IMR-90 (cell line): Measurements from ENCODE around the gene STPG1. TPM values are rescaled to one million over a fixed set of nuclear protein-coding genes. Genes with fewer than 3 reads are reported as not detected.

Source experiments
- ATAC-seq: fragments of 200-7000 bp; cut with Tn5 transposase; 2 replicates; pipeline ENCODE4 v1.9.1; 2020; ENCODE audit warnings: low read depth, mild to moderate bottlenecking, moderate library complexity
- BruUV-seq: library from RNA; stranded (reverse); fragments of 400-500 nt; replicated peaks from 2 replicates; lab custom pipeline; 2021; lab: Mats Ljungman, UMichigan
- CTCF ChIA-PET: fragments of 300-600 bp; formaldehyde crosslinking; extraction: SDS; loops from one replicate; lab custom pipeline; 2021; ENCODE audit warnings: antibody characterized with exemption; lab: Yijun Ruan, JAX
- POLR2A ChIA-PET: fragments of 300-600 bp; sonication (Branson Sonifier 250); formaldehyde crosslinking; loops from one replicate; lab custom pipeline; 2022; ENCODE audit warnings: antibody characterized with exemption; ENCODE audit not compliant: unreplicated experiment; lab: Charles Lee
- DNase-seq: peaks from one replicate; pipeline ENCODE4 v3.0.0; 2013
- H2AFZ ChIP-seq: replicated peaks from 2 replicates; pipeline ENCODE3; 2013; ENCODE audit warnings: low read length, mild to moderate bottlenecking; ENCODE audit not compliant: poor library complexity
- H2AK5ac ChIP-seq: 2 replicates; pipeline ENCODE4 v1.6.1; 2013; ENCODE audit warnings: low read depth, low read length, inconsistent platforms
- H2AK9ac ChIP-seq: replicated peaks from 2 replicates; pipeline ENCODE3; 2013; ENCODE audit warnings: mild to moderate bottlenecking, low read depth, low read length, moderate library complexity; ENCODE audit not compliant: poor library complexity
- H2BK120ac ChIP-seq: 2 replicates; pipeline ENCODE4 v1.6.1; 2013; ENCODE audit warnings: low read depth, low read length, inconsistent platforms
- H2BK15ac ChIP-seq: 3 replicates; pipeline ENCODE4 v1.6.1; 2013; ENCODE audit warnings: low read depth, low read length, inconsistent platforms
- H2BK20ac ChIP-seq: 2 replicates; pipeline ENCODE4 v1.6.1; 2013; ENCODE audit warnings: low read depth, mild to moderate bottlenecking, inconsistent platforms, low read length, moderate library complexity
- H2BK5ac ChIP-seq: 2 replicates; pipeline ENCODE4 v1.6.1; 2013; ENCODE audit warnings: mild to moderate bottlenecking, low read depth, low read length, inconsistent platforms; ENCODE audit not compliant: poor library complexity, severe bottlenecking
- H3K14ac ChIP-seq: replicated peaks from 2 replicates; pipeline ENCODE4 v1.6.1; 2013; ENCODE audit warnings: low read depth, low read length, inconsistent platforms
- H3K18ac ChIP-seq: 2 replicates; pipeline ENCODE4 v1.6.1; 2013; ENCODE audit warnings: low read depth, low read length, control low read depth
- H3K23ac ChIP-seq: 2 replicates; pipeline ENCODE4 v1.6.1; 2013; ENCODE audit warnings: low read depth, low read length, inconsistent platforms
- H3K27ac ChIP-seq: 2 replicates; pipeline ENCODE4 v1.5.1; 2013; ENCODE audit warnings: mild to moderate bottlenecking, control low read depth, low read length; ENCODE audit not compliant: insufficient read depth
- H3K27me3 ChIP-seq: 2 replicates; pipeline ENCODE4 v1.6.1; 2013; ENCODE audit warnings: low read length; ENCODE audit not compliant: control insufficient read depth, insufficient read depth
- H3K36me3 ChIP-seq: 2 replicates; pipeline ENCODE4 v1.6.1; 2013; ENCODE audit warnings: low read length, mixed read lengths; ENCODE audit not compliant: control insufficient read depth, insufficient read depth
- H3K4ac ChIP-seq: 2 replicates; pipeline ENCODE4 v1.6.1; 2013; ENCODE audit warnings: low read depth, low read length, inconsistent platforms
- H3K4me1 ChIP-seq: 2 replicates; pipeline ENCODE4 v1.6.1; 2013; ENCODE audit warnings: low read length, mixed read lengths; ENCODE audit not compliant: control insufficient read depth, insufficient read depth
- H3K4me2 ChIP-seq: 2 replicates; pipeline ENCODE4 v1.6.1; 2013; ENCODE audit warnings: low read depth, mild to moderate bottlenecking, control low read depth, low read length, moderate library complexity
- H3K4me3 ChIP-seq: 2 replicates; pipeline ENCODE4 v1.5.1; 2013; ENCODE audit warnings: low read depth, mild to moderate bottlenecking, control low read depth, low read length, moderate library complexity; ENCODE audit not compliant: insufficient read depth
- H3K56ac ChIP-seq: 2 replicates; pipeline ENCODE4 v1.6.1; 2013; ENCODE audit warnings: low read length, inconsistent platforms; ENCODE audit not compliant: insufficient read depth; ENCODE audit errors: extremely low read depth
- H3K79me1 ChIP-seq, 2 experiments: 2 replicates each; pipeline ENCODE4 v1.6.1; 2013; ENCODE audit warnings: low read length in 2 of 2, inconsistent platforms in 1 of 2, low read depth in 1 of 2
- H3K9ac ChIP-seq: 2 replicates; pipeline ENCODE4 v1.6.1; 2013; ENCODE audit warnings: low read depth, low read length, control low read depth
- H3K9me1 ChIP-seq: 2 replicates; pipeline ENCODE4 v1.6.1; 2013; ENCODE audit warnings: low read length, inconsistent platforms; ENCODE audit not compliant: insufficient read depth
- H3K9me3 ChIP-seq: 2 replicates; pipeline ENCODE4 v1.6.1; 2013; ENCODE audit warnings: low read length; ENCODE audit not compliant: control insufficient read depth, insufficient read depth
- H4K20me1 ChIP-seq: 2 replicates; pipeline ENCODE4 v1.6.1; 2013; ENCODE audit warnings: low read length, inconsistent platforms; ENCODE audit not compliant: insufficient read depth
- H4K5ac ChIP-seq: 2 replicates; pipeline ENCODE4 v1.6.1; 2013; ENCODE audit warnings: mild to moderate bottlenecking, low read depth, low read length, control low read depth
- H4K8ac ChIP-seq, 2 experiments: 2 replicates each; pipeline ENCODE4 v1.6.1; 2013; ENCODE audit warnings: low read depth in 2 of 2, low read length in 2 of 2, control low read depth in 1 of 2, inconsistent platforms in 1 of 2
- H4K91ac ChIP-seq: 2 replicates; pipeline ENCODE4 v1.6.1; 2013; ENCODE audit warnings: low read depth, low read length, inconsistent platforms; ENCODE audit not compliant: insufficient read depth
- BHLHE40 ChIP-seq: fragments of 150-350 bp; IDR thresholded peaks from 2 replicates; pipeline ENCODE4 v1.6.1; 2016; ENCODE audit warnings: mild to moderate bottlenecking, low read depth, low read length
- CEBPB ChIP-seq: IDR thresholded peaks from 2 replicates; pipeline ENCODE4 v1.6.1; 2012; ENCODE audit warnings: low read depth, low read length, improper control_type of control experiment
- CTCF ChIP-seq: conservative IDR thresholded peaks from 2 replicates; pipeline ENCODE4 v1.5.1; 2012; ENCODE audit warnings: mild to moderate bottlenecking, low read depth, low read length, improper control_type of control experiment
- ELK1 ChIP-seq: fragments of 150-350 bp; IDR thresholded peaks from 2 replicates; pipeline ENCODE4 v1.6.1; 2016; ENCODE audit warnings: low read depth, mild to moderate bottlenecking, low read length, moderate library complexity, borderline replicate concordance
- MAZ ChIP-seq: IDR thresholded peaks from 2 replicates; pipeline ENCODE4 v1.6.1; 2012; ENCODE audit warnings: low read depth, mild to moderate bottlenecking, low read length, improper control_type of control experiment, moderate library complexity, borderline replicate concordance
- NFE2L2 ChIP-seq: fragments of 150-350 bp; IDR thresholded peaks from 2 replicates; pipeline ENCODE4 v1.6.1; 2016; ENCODE audit warnings: low read depth, mild to moderate bottlenecking, low read length
- POLR2A ChIP-seq: IDR thresholded peaks from 2 replicates; pipeline ENCODE4 v1.6.1; 2012; ENCODE audit warnings: mild to moderate bottlenecking, low read depth, low read length
- RAD21 ChIP-seq: IDR thresholded peaks from 2 replicates; pipeline ENCODE4 v1.6.1; 2012; ENCODE audit warnings: low read length, improper control_type of control experiment
- RFX5 ChIP-seq: IDR thresholded peaks from 2 replicates; pipeline ENCODE4 v1.8.0; 2012; ENCODE audit warnings: low read depth, mild to moderate bottlenecking, low read length, moderate library complexity
- SMC3 ChIP-seq: fragments of 150-350 bp; IDR thresholded peaks from 2 replicates; pipeline ENCODE4 v1.6.1; 2016; ENCODE audit warnings: low read depth, mild to moderate bottlenecking, antibody characterized with exemption, low read length, moderate library complexity
- USF2 ChIP-seq: fragments of 150-350 bp; IDR thresholded peaks from 2 replicates; pipeline ENCODE4 v1.6.1; 2017; ENCODE audit warnings: mild to moderate bottlenecking, antibody characterized with exemption, low read length, low read depth
- WGBS, 2 experiments: methylation state at CpG; one replicate each; pipeline versions ENCODE4 v1.1.5 to v1.1.7; 2013; ENCODE audit warnings: missing lambda C conversion rate in 2 of 2; ENCODE audit not compliant: insufficient read length in 1 of 2; ENCODE audit errors: extremely low coverage in 2 of 2; 5-methylcytosine and 5-hydroxymethylcytosine counted together
- dilution Hi-C: fragments of 300-500 bp; cut with HindIII; formaldehyde crosslinking; loops from one replicate; pipeline ENCODE4 v1.14.3; 2018; ENCODE audit warnings: low sequenced_read_pairs; ENCODE audit not compliant: unreplicated experiment
- in situ Hi-C: fragments of 300-500 bp; cut with MboI; formaldehyde crosslinking; loops from 3 replicates; pipeline ENCODE4 v1.14.3; 2019; ENCODE audit warnings: low sequenced_read_pairs, inconsistent platforms, mixed read lengths
- intact Hi-C: fragments of 100-400 bp; cut with micrococcal nuclease; formaldehyde crosslinking; loops from 2 replicates; pipeline ENCODE4 v1.10.0; 2022
- polyA plus RNA-seq, 3 experiments: library from polyadenylated mRNA; depleted of rRNA; stranded (reverse); fragments of >200 nt; gene quantifications; 2 replicates each; pipeline ENCODE4 v1.2.3, GENCODE V29; 2012; ENCODE audit warnings: low replicate concordance in 1 of 3
- total RNA-seq: library from RNA; depleted of rRNA; stranded (reverse); fragments of >200 nt; gene quantifications from 2 replicates; pipeline ENCODE4 v1.2.3, GENCODE V29; 2012

STPG1 gene
- total and polyA plus RNA-seq, 2 of the 4 experiments (the other 2 are of a cell fraction), result 3.0 to 6.5 TPM

- H3K4me3 ChIP-seq, result no peak overlapping the region
- dilution Hi-C loops, result no loop called here
- H3K9me3 ChIP-seq, result no peaks in the 10 kb centered on the region
- ATAC-seq (no peak; the same call in 1 of the 2 replicates), DNase-seq (no peak)
- no peak overlapping the region for H3K4me2 ChIP-seq
- CTCF ChIA-PET, result no interaction called here
- no peak overlapping the region for H2BK120ac ChIP-seq
- BruUV-seq, result no TSS peak
- TF ChIP-seq SMC3, result no peak
- no peak for TF ChIP-seq MAZ
- no peak for TF ChIP-seq CTCF
- TF ChIP-seq RAD21, result no peak
- TF ChIP-seq RFX5, result no peak
- no peak for TF ChIP-seq NFE2L2
- TF ChIP-seq ELK1, result no peak
- no peak for TF ChIP-seq BHLHE40
- no peak for TF ChIP-seq POLR2A
- no peak for TF ChIP-seq CEBPB
- no peak for TF ChIP-seq USF2
- H4K5ac ChIP-seq, result no peak overlapping the region
- in situ Hi-C loops, result no loop called here
- H3K18ac ChIP-seq, result no peak overlapping the region
- H4K8ac ChIP-seq, result no peak overlapping the region
- H3K27me3 ChIP-seq, result peaks cover 28% of the 10 kb centered on the region
- WGBS, 2 experiments, result no CpG with 5 or more reads among the region's 8 CpGs
- H3K9me1 ChIP-seq, result no peaks in the 10 kb centered on the region; the same call in 1 of the 2 replicates
- intact Hi-C loops, result no loop called here
- H2BK15ac ChIP-seq, result no peak overlapping the region
- H2BK5ac ChIP-seq, result no peak overlapping the region
- H3K9ac ChIP-seq, result no peak overlapping the region
- no peak overlapping the region for H3K23ac ChIP-seq
- H3K79me1 ChIP-seq, result no peaks in the 10 kb centered on the region
- no peak overlapping the region for H3K27ac ChIP-seq
- POLR2A ChIA-PET, result interaction anchor here (0.6 kb wide), 1 partner anchor 40 kb away, joined by 12 read pairs; no protein-coding TSS in a partner anchor
- no peaks in the 10 kb centered on the region for H3K36me3 ChIP-seq
- H3K56ac ChIP-seq, result no peak overlapping the region
- no peak overlapping the region for H4K91ac ChIP-seq
- no peak overlapping the region for H3K14ac ChIP-seq
- no peak overlapping the region for H2AK5ac ChIP-seq
- no peak overlapping the region for H2BK20ac ChIP-seq
- H3K4me1 ChIP-seq, result no peaks in the 10 kb centered on the region
- H3K4ac ChIP-seq, result no peak overlapping the region
- H2AK9ac ChIP-seq, result no peak overlapping the region
- no peak overlapping the region for H2AFZ ChIP-seq
- H4K20me1 ChIP-seq, result no peaks in the 10 kb centered on the region
These were observed 69.4 kb downstream of the STPG1 start for GRCh38 chr1:24344090-24344742.
